AG09319 (cell line): ENCODE data around the gene IFI6.
"Not testable (repeated sequence)": the region's sequence is repeated elsewhere in the genome, so short reads cannot be mapped to it uniquely, and the experiment has no call there.

Source experiments
- DNase-seq: peaks from one replicate; pipeline ENCODE4 v3.0.0-alpha.2; 2010; ENCODE audit warnings: low read depth; ENCODE audit errors: extremely low read depth
- CTCF ChIP-seq: IDR thresholded peaks from 2 replicates; pipeline ENCODE4 v1.5.1; 2011; ENCODE audit warnings: low read depth, mild to moderate bottlenecking, inconsistent platforms, low read length, moderate library complexity

The IFI6 gene

GRCh38 chr1:27684176-27684575 is 12.2 kb upstream of the IFI6 start:
- no peak for TF ChIP-seq CTCF
- DNase-seq = no peak

- no peak for TF ChIP-seq CTCF
- DNase-seq = no peak
These were observed 10.5 kb upstream of the IFI6 start for GRCh38 chr1:27682351-27682944.

GRCh38 chr1:27681580-27681979 is 9.6 kb upstream of the IFI6 start:
- DNase-seq = not testable (repeated sequence)

- not testable (repeated sequence) for DNase-seq
These were observed 8.3 kb upstream of the IFI6 start for GRCh38 chr1:27680225-27680791.

GRCh38 chr1:27678747-27679146 is 6.8 kb upstream of the IFI6 start:
- DNase-seq = no peak
- TF ChIP-seq CTCF = no peak

- TF ChIP-seq CTCF = no peak
- DNase-seq = no peak
These were observed 4.4 kb upstream of the IFI6 start for GRCh38 chr1:27676410-27676809.

GRCh38 chr1:27672750-27673112 is 739 bp upstream of the IFI6 start:
- DNase-seq = no peak

GRCh38 chr1:27669876-27670275 is 2.1 kb downstream of the IFI6 start:
- DNase-seq = no peak
- TF ChIP-seq CTCF = no peak

More at GRCh38 chr1:27672750-27673112, 739 bp upstream of the IFI6 start:
- TF ChIP-seq CTCF = no peak
